Measurements from ENCODE around the gene ERCC6L2.

ERCC6L2 gene

GRCh38 chr9:95870906-95871305 lies 4.6 kb upstream of the ERCC6L2 start:
- no peak for DNase-seq

- no peak for DNase-seq
Measured at GRCh38 chr9:95874303-95874988, 1.0 kb upstream of the ERCC6L2 start.

GRCh38 chr9:95874989-95875304 lies 544 bp upstream of the ERCC6L2 start:
- DNase-seq: peak; percentile 46

GRCh38 chr9:95876138-95876444 lies 600 bp downstream of the ERCC6L2 start:
- DNase-seq: no peak

- peak; percentile 25 for DNase-seq
Measured at GRCh38 chr9:95876595-95876994, 1.1 kb downstream of the ERCC6L2 start.

GRCh38 chr9:95877984-95878383 lies 2.5 kb downstream of the ERCC6L2 start:
- no peak for DNase-seq

- DNase-seq: no peak
Measured at GRCh38 chr9:95879591-95879990, 4.1 kb downstream of the ERCC6L2 start.

GRCh38 chr9:95880021-95880690 lies 4.7 kb downstream of the ERCC6L2 start:
- DNase-seq: no peak

- no peak for DNase-seq
Measured at GRCh38 chr9:95887926-95888497, 12.5 kb downstream of the ERCC6L2 start.

GRCh38 chr9:95890594-95890993 lies 15.1 kb downstream of the ERCC6L2 start:
- no peak for DNase-seq

- DNase-seq: no peak
Measured at GRCh38 chr9:95891067-95891671, 15.7 kb downstream of the ERCC6L2 start.

GRCh38 chr9:95892690-95893089 lies 17.2 kb downstream of the ERCC6L2 start:
- no peak for DNase-seq

- no peak for DNase-seq
Measured at GRCh38 chr9:95896580-95896979, 21.1 kb downstream of the ERCC6L2 start.

GRCh38 chr9:95901506-95901905 lies 26.0 kb downstream of the ERCC6L2 start:
- no peak for DNase-seq

- DNase-seq: no peak
Measured at GRCh38 chr9:95903398-95903797, 27.9 kb downstream of the ERCC6L2 start.

GRCh38 chr9:95907794-95908193 lies 32.3 kb downstream of the ERCC6L2 start:
- no peak for DNase-seq

- DNase-seq: no peak
Measured at GRCh38 chr9:95910023-95910707, 34.7 kb downstream of the ERCC6L2 start.

GRCh38 chr9:95910770-95911340 lies 35.4 kb downstream of the ERCC6L2 start:
- DNase-seq: no peak

GRCh38 chr9:95912773-95913172 lies 37.3 kb downstream of the ERCC6L2 start:
- no peak for DNase-seq

GRCh38 chr9:95920017-95920416 lies 44.5 kb downstream of the ERCC6L2 start:
- DNase-seq: no peak

GRCh38 chr9:95923794-95924193 lies 48.3 kb downstream of the ERCC6L2 start:
- no peak for DNase-seq

GRCh38 chr9:95924987-95925386 lies 49.5 kb downstream of the ERCC6L2 start:
- DNase-seq: no peak

- no peak for DNase-seq
Measured at GRCh38 chr9:95927271-95928004, 51.9 kb downstream of the ERCC6L2 start.
